HepG2 (cell line): ENCODE measurements around the gene LAMA5. TPM values are rescaled to one million over a fixed set of nuclear protein-coding genes. Genes with fewer than 3 reads are reported as not detected.

Source experiments
- ATM ChIP-seq: fragments of 450-650 bp; IDR thresholded peaks from 2 replicates; pipeline ENCODE4 v1.7.1; 2017; ENCODE audit warnings: mild to moderate bottlenecking, borderline replicate concordance
- BCLAF1 ChIP-seq: fragments of 450-650 bp; IDR thresholded peaks from 2 replicates; pipeline ENCODE4 v1.6.1; 2017; ENCODE audit warnings: mild to moderate bottlenecking
- POGZ ChIP-seq: sonication (generic); formaldehyde crosslinking; IDR thresholded peaks from 2 replicates; pipeline ENCODE4 v1.4.0; 2020; ENCODE audit warnings: mild to moderate bottlenecking, missing genetic modification reagents
- SP5 ChIP-seq: IDR thresholded peaks from 2 replicates; pipeline ENCODE4 v1.6.1; 2016; ENCODE audit warnings: low read depth, borderline replicate concordance
- TCF12 ChIP-seq, 2 experiments: fragments of 450-650 bp in 1 of 2; sonication (generic) in 1 of 2; formaldehyde crosslinking in 1 of 2; IDR thresholded peaks; 2 replicates each; pipeline versions ENCODE4 v1.6.1 to v1.8.0; 2017 to 2022; ENCODE audit warnings: antibody characterized with exemption in 1 of 2, mild to moderate bottlenecking in 1 of 2, missing genetic modification reagents in 1 of 2, moderate library complexity in 1 of 2
- ZBTB38 ChIP-seq: sonication (generic); formaldehyde crosslinking; IDR thresholded peaks from 2 replicates; pipeline ENCODE4 v1.5.1; 2020; ENCODE audit warnings: mild to moderate bottlenecking, missing genetic modification reagents
- ZNF12 ChIP-seq: sonication (generic); formaldehyde crosslinking; IDR thresholded peaks from 2 replicates; pipeline ENCODE4 v1.5.0; 2020; ENCODE audit warnings: missing genetic modification reagents
- ZNF646 ChIP-seq: sonication (generic); formaldehyde crosslinking; IDR thresholded peaks from 2 replicates; pipeline ENCODE4 v1.9.0; 2021; ENCODE audit warnings: mild to moderate bottlenecking, missing genetic modification reagents
- polyA plus RNA-seq, 8 experiments: library from polyadenylated mRNA; depleted of rRNA in 3 of 8; stranded (reverse) in 7 of 8; unstranded in 1 of 8; fragments of >200 nt; fragmentation: Illumina TruSeq in 4 of 8; extraction: Trizol in 4 of 8; gene quantifications; 2 replicates each; pipeline versions ENCODE4 v1.2.1 to v1.2.3, GENCODE V29; 2011 to 2016; ENCODE audit warnings: low read depth in 4 of 8, missing spikeins in 1 of 8, mixed read lengths in 1 of 8; ENCODE audit not compliant: insufficient read depth in 1 of 8
- total RNA-seq, 5 experiments: library from RNA; depleted of rRNA; stranded (reverse); fragments of >200 nt; fragmentation: Illumina TruSeq; extraction: Trizol; gene quantifications; 2 replicates each; pipeline ENCODE4 v1.2.3, GENCODE V29; 2016; ENCODE audit warnings: low read depth in 1 of 5
- TF ChIP-seq, protein P1 (sequence below): sonication (generic); formaldehyde crosslinking; IDR thresholded peaks from 2 replicates; pipeline ENCODE4 v1.5.0; 2020; ENCODE audit warnings: mild to moderate bottlenecking, missing genetic modification reagents, borderline replicate concordance
- TF ChIP-seq, protein P2 (sequence below): IDR thresholded peaks from 2 replicates; pipeline ENCODE4 v1.6.1; 2016; ENCODE audit warnings: control low read depth
- TF ChIP-seq, protein P3 (sequence below): sonication (generic); formaldehyde crosslinking; IDR thresholded peaks from 2 replicates; pipeline ENCODE4 v1.5.0; 2020; ENCODE audit warnings: missing genetic modification reagents

LAMA5 gene
- total and polyA plus RNA-seq, 2 of the 13 experiments (the other 11 are each of a cell fraction or from before 2014, with no cell fraction given), result 21.0 to 44.7 TPM

DNA sequence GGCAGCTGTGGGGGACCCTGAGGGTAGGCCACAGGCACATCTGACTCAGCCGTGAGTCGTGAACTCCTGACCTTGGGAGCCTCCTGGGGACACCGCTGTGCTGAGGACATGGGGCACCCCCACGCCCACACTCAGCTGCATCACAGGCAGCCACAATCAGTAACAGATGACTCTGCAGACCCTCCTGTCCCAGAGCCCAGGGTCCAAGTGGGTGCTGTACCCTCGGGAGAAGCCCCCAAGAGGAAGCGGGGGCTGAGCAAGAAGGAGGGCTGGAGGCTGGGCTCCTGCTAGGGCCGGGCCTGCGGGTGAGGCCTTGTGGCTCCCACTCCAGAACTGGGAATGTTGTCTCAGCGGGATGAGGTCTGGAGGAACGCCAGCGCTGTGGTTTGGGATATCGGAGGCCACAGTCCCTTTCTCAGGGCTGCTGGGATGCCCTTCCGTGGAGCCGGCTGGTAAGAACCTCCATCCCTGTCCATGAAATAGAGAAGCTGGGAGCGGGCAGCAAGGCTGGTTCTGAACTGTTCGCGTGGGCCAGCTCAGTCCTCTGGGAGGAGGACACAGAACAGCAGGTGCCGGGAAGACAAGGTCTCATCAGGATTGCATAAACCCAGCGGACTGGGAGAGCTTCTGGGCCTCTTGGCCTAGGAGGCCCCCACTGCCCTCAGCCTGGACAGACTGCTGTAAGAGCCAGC lies 3.1 kb upstream of the LAMA5 start (continued):
- TF ChIP-seq BCLAF1 (no peak), ZNF646 (CRISPR knock-in tag) (no peak), ATM (no peak), ZNF12 (CRISPR knock-in tag) (no peak), TCF12 (IDR thresholded peaks at IDR 0.05) (no peak), TCF12 (CRISPR knock-in tag; IDR thresholded peaks at IDR 0.05) (no peak), POGZ (CRISPR knock-in tag) (peak; percentile 9; the same call in 1 of the 2 replicates), ZBTB38 (CRISPR knock-in tag) (no peak), SP5 (no peak; the same call in 1 of the 2 replicates)
- TF ChIP-seq, protein P1, sequence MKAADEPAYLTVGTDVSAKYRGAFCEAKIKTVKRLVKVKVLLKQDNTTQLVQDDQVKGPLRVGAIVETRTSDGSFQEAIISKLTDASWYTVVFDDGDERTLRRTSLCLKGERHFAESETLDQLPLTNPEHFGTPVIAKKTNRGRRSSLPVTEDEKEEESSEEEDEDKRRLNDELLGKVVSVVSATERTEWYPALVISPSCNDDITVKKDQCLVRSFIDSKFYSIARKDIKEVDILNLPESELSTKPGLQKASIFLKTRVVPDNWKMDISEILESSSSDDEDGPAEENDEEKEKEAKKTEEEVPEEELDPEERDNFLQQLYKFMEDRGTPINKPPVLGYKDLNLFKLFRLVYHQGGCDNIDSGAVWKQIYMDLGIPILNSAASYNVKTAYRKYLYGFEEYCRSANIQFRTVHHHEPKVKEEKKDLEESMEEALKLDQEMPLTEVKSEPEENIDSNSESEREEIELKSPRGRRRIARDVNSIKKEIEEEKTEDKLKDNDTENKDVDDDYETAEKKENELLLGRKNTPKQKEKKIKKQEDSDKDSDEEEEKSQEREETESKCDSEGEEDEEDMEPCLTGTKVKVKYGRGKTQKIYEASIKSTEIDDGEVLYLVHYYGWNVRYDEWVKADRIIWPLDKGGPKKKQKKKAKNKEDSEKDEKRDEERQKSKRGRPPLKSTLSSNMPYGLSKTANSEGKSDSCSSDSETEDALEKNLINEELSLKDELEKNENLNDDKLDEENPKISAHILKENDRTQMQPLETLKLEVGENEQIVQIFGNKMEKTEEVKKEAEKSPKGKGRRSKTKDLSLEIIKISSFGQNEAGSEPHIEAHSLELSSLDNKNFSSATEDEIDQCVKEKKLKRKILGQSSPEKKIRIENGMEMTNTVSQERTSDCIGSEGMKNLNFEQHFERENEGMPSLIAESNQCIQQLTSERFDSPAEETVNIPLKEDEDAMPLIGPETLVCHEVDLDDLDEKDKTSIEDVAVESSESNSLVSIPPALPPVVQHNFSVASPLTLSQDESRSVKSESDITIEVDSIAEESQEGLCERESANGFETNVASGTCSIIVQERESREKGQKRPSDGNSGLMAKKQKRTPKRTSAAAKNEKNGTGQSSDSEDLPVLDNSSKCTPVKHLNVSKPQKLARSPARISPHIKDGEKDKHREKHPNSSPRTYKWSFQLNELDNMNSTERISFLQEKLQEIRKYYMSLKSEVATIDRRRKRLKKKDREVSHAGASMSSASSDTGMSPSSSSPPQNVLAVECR (CRISPR knock-in tag), result peak; percentile 51; the same call in 1 of the 2 replicates
- TF ChIP-seq, protein P2, sequence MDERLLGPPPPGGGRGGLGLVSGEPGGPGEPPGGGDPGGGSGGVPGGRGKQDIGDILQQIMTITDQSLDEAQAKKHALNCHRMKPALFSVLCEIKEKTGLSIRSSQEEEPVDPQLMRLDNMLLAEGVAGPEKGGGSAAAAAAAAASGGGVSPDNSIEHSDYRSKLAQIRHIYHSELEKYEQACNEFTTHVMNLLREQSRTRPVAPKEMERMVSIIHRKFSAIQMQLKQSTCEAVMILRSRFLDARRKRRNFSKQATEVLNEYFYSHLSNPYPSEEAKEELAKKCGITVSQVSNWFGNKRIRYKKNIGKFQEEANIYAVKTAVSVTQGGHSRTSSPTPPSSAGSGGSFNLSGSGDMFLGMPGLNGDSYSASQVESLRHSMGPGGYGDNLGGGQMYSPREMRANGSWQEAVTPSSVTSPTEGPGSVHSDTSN (CRISPR knock-in tag), result peak; percentile 31; the same call in 1 of the 2 replicates
- TF ChIP-seq, protein P3, sequence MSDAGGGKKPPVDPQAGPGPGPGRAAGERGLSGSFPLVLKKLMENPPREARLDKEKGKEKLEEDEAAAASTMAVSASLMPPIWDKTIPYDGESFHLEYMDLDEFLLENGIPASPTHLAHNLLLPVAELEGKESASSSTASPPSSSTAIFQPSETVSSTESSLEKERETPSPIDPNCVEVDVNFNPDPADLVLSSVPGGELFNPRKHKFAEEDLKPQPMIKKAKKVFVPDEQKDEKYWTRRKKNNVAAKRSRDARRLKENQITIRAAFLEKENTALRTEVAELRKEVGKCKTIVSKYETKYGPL (CRISPR knock-in tag), result peak; percentile 70; the same call in 1 of the 2 replicates
